ENCODE data around the gene CIITA.

CIITA gene

GRCh38 chr16:10878644-10879501, 1.9 kb downstream of the CIITA start:
- Histone ChIP-seq H3K9ac (ENCODE audit: low read length) (peak overlapping the region; percentile 87), H3K27me3 (ENCODE audit: low read length) (no peaks in the 10 kb centered on the region), H3F3A (ENCODE audit: insufficient read depth) (peaks cover 57% of the 10 kb centered on the region), H2AFZ (ENCODE audit: low read depth, low read length, severe bottlenecking) (no peak overlapping the region), H3K9me3 (ENCODE audit: insufficient read depth, low read length) (no peaks in the 10 kb centered on the region), H4K20me1 (ENCODE audit: low read depth, low read length) (no peaks in the 10 kb centered on the region; the same call in 1 of the 2 replicates), H3K9me2 (replicated peaks; ENCODE audit: insufficient read depth, low read length) (no peaks in the 10 kb centered on the region), H3K27ac (ENCODE audit: low read depth, low read length) (peak overlapping the region; percentile 95), H3K79me2 (ENCODE audit: insufficient read depth, low read length) (peaks cover 71% of the 10 kb centered on the region), H3K4me3 (ENCODE audit: insufficient read depth, low read length, poor library complexity, severe bottlenecking) (peak overlapping the region; percentile 79), H3K36me3 (ENCODE audit: low read length) (no peaks in the 10 kb centered on the region), H3K4me2 (ENCODE audit: low read depth, low read length, poor library complexity, severe bottlenecking) (peak overlapping the region; percentile 86)
- TF ChIP-seq EZH2phosphoT487 (conservative IDR thresholded peaks at IDR 0.05; ENCODE audit: low read length) (no peak), CTCF (IDR thresholded peaks at IDR 0.05; ENCODE audit: insufficient read depth, low read length, poor library complexity, severe bottlenecking) (no peak)

GRCh38 chr16:10879681-10880589, 2.9 kb downstream of the CIITA start:
- no peaks in the 10 kb centered on the region for H3K9me2 ChIP-seq (replicated peaks; ENCODE audit: insufficient read depth, low read length)
- H3K4me3 ChIP-seq (ENCODE audit: insufficient read depth, low read length, poor library complexity, severe bottlenecking), result peak overlapping the region; percentile 79
- no peaks in the 10 kb centered on the region for H3K27me3 ChIP-seq (ENCODE audit: low read length)
- no peak for TF ChIP-seq EZH2phosphoT487 (conservative IDR thresholded peaks at IDR 0.05; ENCODE audit: low read length)
- TF ChIP-seq CTCF (IDR thresholded peaks at IDR 0.05; ENCODE audit: insufficient read depth, low read length, poor library complexity, severe bottlenecking), result no peak
- H3K9me3 ChIP-seq (ENCODE audit: insufficient read depth, low read length), result no peaks in the 10 kb centered on the region
- peaks cover 66% of the 10 kb centered on the region for H3F3A ChIP-seq (ENCODE audit: insufficient read depth)
- H3K4me2 ChIP-seq (ENCODE audit: low read depth, low read length, poor library complexity, severe bottlenecking), result peak overlapping the region; percentile 86
- H3K27ac ChIP-seq (ENCODE audit: low read depth, low read length), result peak overlapping the region; percentile 95
- no peaks in the 10 kb centered on the region for H3K36me3 ChIP-seq (ENCODE audit: low read length)
- H4K20me1 ChIP-seq (ENCODE audit: low read depth, low read length), result no peaks in the 10 kb centered on the region; the same call in 1 of the 2 replicates
- no peak overlapping the region for H2AFZ ChIP-seq (ENCODE audit: low read depth, low read length, severe bottlenecking)
- H3K79me2 ChIP-seq (ENCODE audit: insufficient read depth, low read length), result peaks cover 82% of the 10 kb centered on the region
- H3K9ac ChIP-seq (ENCODE audit: low read length), result peak overlapping the region; percentile 87

GRCh38 chr16:10880594-10881452, 3.8 kb downstream of the CIITA start:
- Histone ChIP-seq H3K79me2 (ENCODE audit: insufficient read depth, low read length) (peaks cover 91% of the 10 kb centered on the region), H3F3A (ENCODE audit: insufficient read depth) (peaks cover 74% of the 10 kb centered on the region), H3K27me3 (ENCODE audit: low read length) (no peaks in the 10 kb centered on the region), H3K9ac (ENCODE audit: low read length) (peak overlapping the region; percentile 87), H3K27ac (ENCODE audit: low read depth, low read length) (peak overlapping the region; percentile 95), H3K36me3 (ENCODE audit: low read length) (no peaks in the 10 kb centered on the region), H3K4me3 (ENCODE audit: insufficient read depth, low read length, poor library complexity, severe bottlenecking) (peak overlapping the region; percentile 79), H3K9me2 (replicated peaks; ENCODE audit: insufficient read depth, low read length) (no peaks in the 10 kb centered on the region), H2AFZ (ENCODE audit: low read depth, low read length, severe bottlenecking) (no peak overlapping the region), H3K9me3 (ENCODE audit: insufficient read depth, low read length) (no peaks in the 10 kb centered on the region), H3K4me2 (ENCODE audit: low read depth, low read length, poor library complexity, severe bottlenecking) (peak overlapping the region; percentile 86), H4K20me1 (ENCODE audit: low read depth, low read length) (no peaks in the 10 kb centered on the region; the same call in 1 of the 2 replicates)
- TF ChIP-seq CTCF (IDR thresholded peaks at IDR 0.05; ENCODE audit: insufficient read depth, low read length, poor library complexity, severe bottlenecking), result no peak
- no peak for TF ChIP-seq EZH2phosphoT487 (conservative IDR thresholded peaks at IDR 0.05; ENCODE audit: low read length)

Data from SU-DHL-6 (cell line).